ENCODE measurements around the gene CD2.

- TF ChIP-seq CTCF (IDR thresholded peaks at IDR 0.05) = no peak
- no peak for TF ChIP-seq POLR2A (IDR thresholded peaks at IDR 0.05)
These were observed 2.6 kb upstream of the CD2 start for GRCh38 chr1:116751621-116752020.
